Fibroblast of mammary gland (primary cell): Measurements from ENCODE around the gene KHK.

Experiments
- DNase-seq: peaks from one replicate; pipeline ENCODE4 v3.0.0-alpha.2; 2010; ENCODE audit warnings: low read depth
- H3K4me3 ChIP-seq: 2 replicates; pipeline ENCODE4 v1.5.1; 2011; ENCODE audit warnings: low read depth, mild to moderate bottlenecking, low read length, moderate library complexity; ENCODE audit not compliant: control insufficient read depth
- CTCF ChIP-seq: conservative IDR thresholded peaks from 2 replicates; pipeline ENCODE4 v1.5.1; 2011; ENCODE audit warnings: low read depth, low read length, inconsistent platforms; ENCODE audit not compliant: control insufficient read depth, insufficient read depth

Gene KHK

GRCh38 chr2:27041752-27042151, 44.8 kb upstream of the KHK start:
- DNase-seq = no peak
- TF ChIP-seq CTCF = no peak
- no peak overlapping the region for H3K4me3 ChIP-seq

GRCh38 chr2:27042159-27042661, 44.4 kb upstream of the KHK start:
- no peak overlapping the region for H3K4me3 ChIP-seq
- no peak for TF ChIP-seq CTCF
- DNase-seq = no peak

GRCh38 chr2:27042985-27043634, 43.5 kb upstream of the KHK start:
- DNase-seq = peak; percentile 44
- no peak overlapping the region for H3K4me3 ChIP-seq
- no peak for TF ChIP-seq CTCF

GRCh38 chr2:27049422-27050280, 36.9 kb upstream of the KHK start:
- DNase-seq = no peak
- H3K4me3 ChIP-seq = peak overlapping the region; percentile 75
- TF ChIP-seq CTCF = no peak

- TF ChIP-seq CTCF = peak; percentile 24
- DNase-seq = peak; percentile 97
- peak overlapping the region; percentile 84 for H3K4me3 ChIP-seq
Measured at GRCh38 chr2:27050281-27050995, 36.1 kb upstream of the KHK start.
